GM23338 (cell line): ENCODE measurements around the gene PLEKHG4. TPM values are rescaled to one million over a fixed set of nuclear protein-coding genes. Genes with fewer than 3 reads are reported as not detected.

Experiments
- ATAC-seq: fragments of 200-7000 bp; cut with Tn5 transposase; 3 replicates; pipeline ENCODE4 v1.9.1; 2020
- DNase-seq: peaks from one replicate; pipeline ENCODE4 v3.0.0-alpha.2; 2015; ENCODE audit warnings: low spot score
- H2AFZ ChIP-seq: fragments of 200-600 bp; sonication (generic); 2 replicates; pipeline ENCODE4 v1.8.0; 2016; ENCODE audit warnings: antibody characterized with exemption, mild to moderate bottlenecking, moderate library complexity
- H3F3A ChIP-seq: fragments of 200-600 bp; sonication (generic); replicated peaks from 2 replicates; pipeline ENCODE4 v1.8.0; 2017; ENCODE audit warnings: antibody characterized with exemption, mixed run types, low read depth
- H3K27ac ChIP-seq: fragments of 200-600 bp; sonication (generic); 2 replicates; pipeline ENCODE4 v1.6.1; 2016; ENCODE audit warnings: low read depth
- H3K27me3 ChIP-seq: fragments of 200-600 bp; sonication (generic); 2 replicates; pipeline ENCODE4 v1.8.0; 2016; ENCODE audit warnings: mild to moderate bottlenecking, mixed run types, moderate library complexity; ENCODE audit not compliant: insufficient read depth
- H3K36me3 ChIP-seq: fragments of 200-600 bp; sonication (generic); 2 replicates; pipeline ENCODE4 v1.8.0; 2016; ENCODE audit warnings: mild to moderate bottlenecking; ENCODE audit not compliant: insufficient read depth
- H3K4me1 ChIP-seq: fragments of 200-600 bp; sonication (generic); 2 replicates; pipeline ENCODE4 v1.8.0; 2016; ENCODE audit warnings: mild to moderate bottlenecking, moderate library complexity; ENCODE audit not compliant: insufficient read depth
- H3K4me2 ChIP-seq: fragments of 200-600 bp; sonication (generic); 2 replicates; pipeline ENCODE4 v1.7.1; 2017; ENCODE audit warnings: mixed run types
- H3K4me3 ChIP-seq: fragments of 200-600 bp; sonication (generic); 2 replicates; pipeline ENCODE4 v1.6.1; 2016; ENCODE audit warnings: mixed run types
- H3K79me2 ChIP-seq: fragments of 200-600 bp; sonication (generic); replicated peaks from 2 replicates; pipeline ENCODE4 v1.8.0; 2017; ENCODE audit warnings: mild to moderate bottlenecking; ENCODE audit not compliant: insufficient read depth
- H3K9me2 ChIP-seq: fragments of 200-600 bp; sonication (generic); 2 replicates; pipeline ENCODE4 v1.8.0; 2017; ENCODE audit not compliant: insufficient read depth
- H4K20me1 ChIP-seq: fragments of 200-600 bp; sonication (generic); replicated peaks from 2 replicates; pipeline ENCODE4 v1.8.0; 2017; ENCODE audit warnings: mild to moderate bottlenecking; ENCODE audit not compliant: insufficient read depth
- H3K27ac Mint-ChIP-seq: 2 replicates; pipeline ENCODE4 v1.8.0; 2020; ENCODE audit warnings: inconsistent platforms, mild to moderate bottlenecking, moderate library complexity, mixed read lengths
- H3K27me3 Mint-ChIP-seq: 3 replicates; pipeline ENCODE4 v1.8.0; 2022; ENCODE audit warnings: low read depth, mild to moderate bottlenecking, moderate library complexity, mixed read lengths, inconsistent platforms; ENCODE audit not compliant: insufficient read depth, poor library complexity
- H3K36me3 Mint-ChIP-seq: 3 replicates; pipeline ENCODE4 v1.8.0; 2021; ENCODE audit warnings: low read depth, mild to moderate bottlenecking, inconsistent platforms, moderate library complexity, mixed read lengths
- H3K4me1 Mint-ChIP-seq: 3 replicates; pipeline ENCODE4 v1.8.0; 2020; ENCODE audit warnings: mild to moderate bottlenecking, inconsistent platforms, mixed read lengths
- H3K4me3 Mint-ChIP-seq: 3 replicates; pipeline ENCODE4 v1.8.0; 2021; ENCODE audit warnings: moderate library complexity, mild to moderate bottlenecking, inconsistent platforms, mixed read lengths
- H3K9me3 Mint-ChIP-seq: 3 replicates; pipeline ENCODE4 v1.8.0; 2020; ENCODE audit warnings: moderate library complexity, mild to moderate bottlenecking, inconsistent platforms, mixed read lengths
- EZH2phosphoT487 ChIP-seq: fragments of 200-600 bp; sonication (generic); IDR thresholded peaks from one replicate; pipeline ENCODE4 v1.8.1; 2018; ENCODE audit warnings: antibody characterized with exemption; ENCODE audit not compliant: unreplicated experiment
- REST ChIP-seq: IDR thresholded peaks from one replicate; pipeline ENCODE4 v1.6.1; 2018; ENCODE audit warnings: antibody characterized with exemption; ENCODE audit not compliant: unreplicated experiment
- ZNF114 ChIP-seq: fragments of 250-450 bp; sonication (Bioruptor Pico); IDR thresholded peaks from 2 replicates; pipeline ENCODE4 v1.5.0; 2020; ENCODE audit warnings: mild to moderate bottlenecking, moderate library complexity
- ZNF462 ChIP-seq: fragments of 250-450 bp; sonication (Bioruptor Pico); IDR thresholded peaks from 2 replicates; pipeline ENCODE4 v1.5.0; 2020; ENCODE audit warnings: mild to moderate bottlenecking, moderate library complexity
- polyA plus RNA-seq: library from polyadenylated mRNA; unstranded; fragments of >200 nt; fragmentation: Nextera tagmentation; extraction: Ambion mirVana; gene quantifications from 2 replicates; pipeline ENCODE4 v1.2.1, GENCODE V29; 2016
- total RNA-seq: library from RNA; depleted of rRNA; stranded (reverse); fragments of >200 nt; shearing (Covaris generic); gene quantifications from 2 replicates; pipeline ENCODE4 v1.2.3, GENCODE V29; 2014
- TF ChIP-seq, protein P1 (sequence below), 2 experiments: fragments of 200-600 bp in 1 of 2; sonication (generic) in 1 of 2; conservative IDR thresholded peaks; 2 replicates each; pipeline versions ENCODE4 v1.5.1 to v1.6.1; 2016 to 2017; ENCODE audit warnings: antibody characterized with exemption in 2 of 2, low read depth in 2 of 2, mild to moderate bottlenecking in 2 of 2, moderate library complexity in 1 of 2

Gene PLEKHG4
- total and polyA plus RNA-seq, 2 experiments from 2014 or later: 3.2 to 10.3 TPM

DNA sequence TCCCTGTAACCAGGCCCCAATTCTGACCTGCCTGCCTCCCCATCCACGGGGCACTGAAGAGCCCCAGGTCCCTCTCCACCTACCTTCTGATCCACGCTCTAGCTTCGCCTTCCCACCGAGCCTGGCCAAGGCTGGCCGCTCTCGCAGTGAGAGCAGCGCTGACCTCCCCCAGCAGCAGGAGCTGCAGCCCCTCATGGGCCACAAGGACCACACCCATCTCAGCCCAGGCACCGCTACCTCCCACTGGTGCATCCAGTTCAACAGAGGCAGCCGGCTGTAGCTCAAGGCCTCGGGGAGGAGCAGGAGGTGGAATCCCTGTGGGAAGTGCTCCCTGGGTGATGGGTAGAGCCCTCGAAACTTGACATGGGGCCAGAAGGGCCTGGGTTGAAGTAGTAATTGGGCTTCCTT, 8.4 kb upstream of the PLEKHG4 start:
- no peak for DNase-seq
- H3K9me3 Mint-ChIP-seq: no peaks in the 10 kb centered on the region
- no peak overlapping the region for H3K27ac Mint-ChIP-seq
- no peak overlapping the region for H3K4me3 Mint-ChIP-seq
- H3K4me1 Mint-ChIP-seq: no peaks in the 10 kb centered on the region
- ATAC-seq: no peak
- Histone ChIP-seq H3K27ac (no peak overlapping the region), H3K4me3 (no peak overlapping the region), H3K79me2 (no peaks in the 10 kb centered on the region), H3K36me3 (no peaks in the 10 kb centered on the region), H2AFZ (no peak overlapping the region), H3K4me2 (no peak overlapping the region), H3K27me3 (no peaks in the 10 kb centered on the region), H3K9me2 (no peaks in the 10 kb centered on the region), H3F3A (no peaks in the 10 kb centered on the region), H4K20me1 (peaks cover 3% of the 10 kb centered on the region), H3K4me1 (peaks cover 7% of the 10 kb centered on the region; the same call in 1 of the 2 replicates)
- H3K27me3 Mint-ChIP-seq: peaks cover 12% of the 10 kb centered on the region
- no peaks in the 10 kb centered on the region; the same call in 2 of the 3 replicates for H3K36me3 Mint-ChIP-seq
- no peak for TF ChIP-seq REST
- no peak for TF ChIP-seq ZNF114 (CRISPR knock-in tag)

DNA sequence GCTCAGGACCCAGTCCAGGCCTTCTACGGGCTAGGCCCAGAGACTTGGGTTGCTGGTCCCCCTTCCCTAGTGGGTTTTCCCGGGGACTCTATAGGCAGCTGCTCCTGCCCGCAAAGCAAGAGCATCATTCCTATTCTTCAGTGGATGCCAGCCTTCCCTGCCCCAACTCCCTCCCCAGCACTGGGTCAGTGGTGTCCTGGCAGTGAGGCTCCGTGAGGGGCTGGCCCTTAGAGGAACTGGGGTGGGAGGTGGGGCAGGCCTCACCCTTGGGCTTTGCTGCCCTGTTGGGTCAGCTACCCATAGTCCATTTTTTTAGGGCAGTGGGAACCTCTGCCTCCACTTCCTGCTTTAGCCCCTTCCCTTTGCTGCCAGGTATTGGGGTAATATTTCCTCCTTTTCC, 7.9 kb upstream of the PLEKHG4 start:
- Mint-ChIP-seq H3K36me3 (no peaks in the 10 kb centered on the region; the same call in 2 of the 3 replicates), H3K27ac (no peak overlapping the region), H3K4me1 (no peaks in the 10 kb centered on the region), H3K9me3 (no peaks in the 10 kb centered on the region), H3K27me3 (peaks cover 12% of the 10 kb centered on the region), H3K4me3 (no peak overlapping the region)
- H2AFZ ChIP-seq: no peak overlapping the region
- H3K9me2 ChIP-seq: no peaks in the 10 kb centered on the region
- H3K27me3 ChIP-seq: no peaks in the 10 kb centered on the region
- H3K4me3 ChIP-seq: no peak overlapping the region
- no peak overlapping the region for H3K4me2 ChIP-seq
- H4K20me1 ChIP-seq: peaks cover 3% of the 10 kb centered on the region
- no peaks in the 10 kb centered on the region for H3F3A ChIP-seq
- ATAC-seq (no peak), DNase-seq (no peak)
- peaks cover 7% of the 10 kb centered on the region; the same call in 1 of the 2 replicates for H3K4me1 ChIP-seq
- no peaks in the 10 kb centered on the region for H3K79me2 ChIP-seq
- TF ChIP-seq EZH2phosphoT487: no peak
- no peak overlapping the region for H3K27ac ChIP-seq
- H3K36me3 ChIP-seq: no peaks in the 10 kb centered on the region

GRCh38 chr16:67275321-67275720, 4.0 kb upstream of the PLEKHG4 start:
- Histone ChIP-seq H3K36me3 (no peaks in the 10 kb centered on the region), H3K9me2 (no peaks in the 10 kb centered on the region), H3K4me2 (no peak overlapping the region), H3K4me3 (no peak overlapping the region), H3K4me1 (peaks cover 5% of the 10 kb centered on the region; the same call in 1 of the 2 replicates), H3K27me3 (peaks cover 13% of the 10 kb centered on the region), H4K20me1 (no peaks in the 10 kb centered on the region), H3K79me2 (no peaks in the 10 kb centered on the region), H3K27ac (no peak overlapping the region), H3F3A (no peaks in the 10 kb centered on the region), H2AFZ (no peak overlapping the region)
- Mint-ChIP-seq H3K4me3 (no peak overlapping the region), H3K36me3 (no peaks in the 10 kb centered on the region; the same call in 2 of the 3 replicates), H3K9me3 (no peaks in the 10 kb centered on the region), H3K27ac (no peak overlapping the region), H3K4me1 (peaks cover 2% of the 10 kb centered on the region; the same call in 1 of the 3 replicates), H3K27me3 (peaks cover 15% of the 10 kb centered on the region)
- no peak for ATAC-seq
- no peak for DNase-seq
- TF ChIP-seq, protein P1, sequence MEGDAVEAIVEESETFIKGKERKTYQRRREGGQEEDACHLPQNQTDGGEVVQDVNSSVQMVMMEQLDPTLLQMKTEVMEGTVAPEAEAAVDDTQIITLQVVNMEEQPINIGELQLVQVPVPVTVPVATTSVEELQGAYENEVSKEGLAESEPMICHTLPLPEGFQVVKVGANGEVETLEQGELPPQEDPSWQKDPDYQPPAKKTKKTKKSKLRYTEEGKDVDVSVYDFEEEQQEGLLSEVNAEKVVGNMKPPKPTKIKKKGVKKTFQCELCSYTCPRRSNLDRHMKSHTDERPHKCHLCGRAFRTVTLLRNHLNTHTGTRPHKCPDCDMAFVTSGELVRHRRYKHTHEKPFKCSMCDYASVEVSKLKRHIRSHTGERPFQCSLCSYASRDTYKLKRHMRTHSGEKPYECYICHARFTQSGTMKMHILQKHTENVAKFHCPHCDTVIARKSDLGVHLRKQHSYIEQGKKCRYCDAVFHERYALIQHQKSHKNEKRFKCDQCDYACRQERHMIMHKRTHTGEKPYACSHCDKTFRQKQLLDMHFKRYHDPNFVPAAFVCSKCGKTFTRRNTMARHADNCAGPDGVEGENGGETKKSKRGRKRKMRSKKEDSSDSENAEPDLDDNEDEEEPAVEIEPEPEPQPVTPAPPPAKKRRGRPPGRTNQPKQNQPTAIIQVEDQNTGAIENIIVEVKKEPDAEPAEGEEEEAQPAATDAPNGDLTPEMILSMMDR (conservative IDR thresholded peaks at IDR 0.05; ENCODE audit: low read depth in 2 of 2): no peak
- TF ChIP-seq ZNF462: no peak
